GM18519 (cell line): ENCODE measurements around the gene UGT2B17.
A peak's percentile ranks its signal among the peaks of the same experiment; 100 is the strongest.
"Not testable (repeated sequence)": the region's sequence is repeated elsewhere in the genome, so short reads cannot be mapped to it uniquely, and the experiment has no call there.

Experiments
- ATAC-seq: cut with Tn5 transposase; IDR thresholded peaks from one replicate; pipeline ENCODE4 v1.9.1; 2021; ENCODE audit warnings: mild to moderate bottlenecking, moderate library complexity; ENCODE audit not compliant: unreplicated experiment, low FRiP score

The UGT2B17 gene

GRCh38 chr4:68569466-68570121 is 6.5 kb downstream of the UGT2B17 start:
- no peak for ATAC-seq

GRCh38 chr4:68569036-68569435 is 7.1 kb downstream of the UGT2B17 start:
- ATAC-seq = not testable (repeated sequence)

GRCh38 chr4:68568535-68568934 is 7.6 kb downstream of the UGT2B17 start:
- ATAC-seq = not testable (repeated sequence)

GRCh38 chr4:68566364-68566763 is 9.8 kb downstream of the UGT2B17 start:
- not testable (repeated sequence) for ATAC-seq

- ATAC-seq = not testable (repeated sequence)
Measured at GRCh38 chr4:68565082-68565481, 11.0 kb downstream of the UGT2B17 start.

- ATAC-seq = not testable (repeated sequence)
Measured at GRCh38 chr4:68560364-68561070, 15.6 kb downstream of the UGT2B17 start.

GRCh38 chr4:68553830-68554229 is 22.3 kb downstream of the UGT2B17 start:
- ATAC-seq = peak; percentile 40

- peak; percentile 32 for ATAC-seq
Measured at GRCh38 chr4:68552818-68553811, 23.0 kb downstream of the UGT2B17 start.

- ATAC-seq = not testable (repeated sequence)
Measured at GRCh38 chr4:68542742-68543141, 33.4 kb downstream of the UGT2B17 start.

GRCh38 chr4:68536375-68536774 is 39.7 kb downstream of the UGT2B17 start:
- ATAC-seq = no peak

GRCh38 chr4:68535974-68536373 is 40.1 kb downstream of the UGT2B17 start:
- no peak for ATAC-seq

- not testable (repeated sequence) for ATAC-seq
Measured at GRCh38 chr4:68522232-68522631, 53.9 kb downstream of the UGT2B17 start.

GRCh38 chr4:68520985-68521384 is 55.1 kb downstream of the UGT2B17 start:
- ATAC-seq = no peak

- ATAC-seq = no peak
Measured at GRCh38 chr4:68518889-68519288, 57.2 kb downstream of the UGT2B17 start.

GRCh38 chr4:68505452-68505851 is 70.7 kb downstream of the UGT2B17 start:
- ATAC-seq = peak; percentile 42

GRCh38 chr4:68504836-68505235 is 71.3 kb downstream of the UGT2B17 start:
- not testable (repeated sequence) for ATAC-seq

- not testable (repeated sequence) for ATAC-seq
Measured at GRCh38 chr4:68503462-68503861, 72.7 kb downstream of the UGT2B17 start.

GRCh38 chr4:68499021-68499420 is 77.1 kb downstream of the UGT2B17 start:
- no peak for ATAC-seq

- ATAC-seq = peak; percentile 79
Measured at GRCh38 chr4:68498413-68499007, 77.6 kb downstream of the UGT2B17 start.

GRCh38 chr4:68494688-68495087 is 81.4 kb downstream of the UGT2B17 start:
- no peak for ATAC-seq
